NCI-H748 treated with DMSO at 0.1 percent for 48 hours (cell line): Measurements from ENCODE around the gene TIPARP.
"Not testable (repeated sequence)": the region's sequence is repeated elsewhere in the genome, so short reads cannot be mapped to it uniquely, and the experiment has no call there.

Source experiments
- DNase-seq: peaks from one replicate; lab custom pipeline; 2025; lab: John Stamatoyannopoulos, UW

TIPARP gene

GRCh38 chr3:156739976-156740375 lies 65.6 kb downstream of the TIPARP start:
- DNase-seq = no peak

GRCh38 chr3:156740581-156740980 lies 66.2 kb downstream of the TIPARP start:
- DNase-seq = not testable (repeated sequence)

GRCh38 chr3:156741935-156742334 lies 67.5 kb downstream of the TIPARP start:
- DNase-seq = no peak

GRCh38 chr3:156742401-156742800 lies 68.0 kb downstream of the TIPARP start:
- DNase-seq = no peak

- DNase-seq = no peak
Measured at GRCh38 chr3:156743859-156744258, 69.5 kb downstream of the TIPARP start.

- DNase-seq = no peak
Measured at GRCh38 chr3:156744631-156745030, 70.2 kb downstream of the TIPARP start.

GRCh38 chr3:156745766-156746165 lies 71.4 kb downstream of the TIPARP start:
- no peak for DNase-seq

- no peak for DNase-seq
Measured at GRCh38 chr3:156747046-156747445, 72.7 kb downstream of the TIPARP start.

GRCh38 chr3:156749244-156749643 lies 74.9 kb downstream of the TIPARP start:
- no peak for DNase-seq

GRCh38 chr3:156750191-156750873 lies 75.9 kb downstream of the TIPARP start:
- peak; percentile 5 for DNase-seq

GRCh38 chr3:156750874-156751245 lies 76.5 kb downstream of the TIPARP start:
- DNase-seq = no peak

- DNase-seq = no peak
Measured at GRCh38 chr3:156751461-156752025, 77.2 kb downstream of the TIPARP start.
